ENCODE measurements around the gene DCP1B. TPM values are rescaled to one million over a fixed set of nuclear protein-coding genes. Genes with fewer than 3 reads are reported as not detected.
A peak's percentile ranks its signal among the peaks of the same experiment; 100 is the strongest.

The DCP1B gene
- total RNA-seq, 1 donor from 2014 or later: 17.4 TPM

DNA sequence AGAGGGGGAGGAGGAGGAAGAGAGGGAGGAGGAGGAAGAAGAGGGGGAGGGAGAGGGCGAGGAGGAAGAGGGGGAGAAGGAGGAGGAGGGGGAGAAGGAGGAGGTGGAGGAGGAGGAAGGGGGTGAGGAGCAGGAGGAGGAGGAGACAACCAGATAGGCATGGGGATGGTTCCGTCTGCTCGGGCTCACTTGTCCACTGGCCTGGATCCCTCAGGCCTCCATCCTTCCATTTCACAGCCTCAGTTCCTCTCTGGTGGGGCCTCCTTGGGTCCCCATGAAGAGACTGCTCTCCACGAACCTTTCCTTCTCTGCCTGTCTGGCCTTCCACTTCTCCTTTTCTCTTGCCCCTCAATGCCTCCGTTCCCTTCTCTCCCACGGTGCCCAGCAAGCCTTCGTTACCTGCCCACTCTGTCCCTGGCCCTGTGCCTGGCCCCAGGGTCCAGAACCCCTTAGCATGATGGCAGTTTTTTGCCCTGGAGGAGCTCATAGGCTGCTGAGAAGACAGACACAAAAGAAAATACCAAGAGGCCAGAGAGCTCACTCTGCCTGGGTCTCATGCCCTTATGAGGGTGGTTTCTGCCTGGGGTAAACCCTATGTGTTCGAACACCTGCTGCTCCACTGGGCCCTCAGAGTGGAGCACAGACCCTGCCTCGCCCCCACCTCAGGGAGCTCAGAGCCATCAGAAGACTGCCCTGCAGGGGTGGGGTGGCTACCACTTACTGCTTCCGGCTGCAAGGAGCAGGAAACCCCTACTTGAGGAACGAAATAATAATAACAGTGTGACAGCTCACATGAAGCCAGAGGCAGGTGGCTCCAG, 74.1 kb downstream of the DCP1B start:
- no peaks in the 10 kb centered on the region for H3K36me3 ChIP-seq
- no peaks in the 10 kb centered on the region for H3K27me3 ChIP-seq
- H3K4me1 ChIP-seq: peaks cover 8% of the 10 kb centered on the region
- no peak for DNase-seq (ENCODE audit: extremely low spot score in 2 of 2)
- no peaks in the 10 kb centered on the region for H3K9me3 ChIP-seq
- intact Hi-C loops (cut with DNase I): loop anchor here (5.0 to 10.0 kb wide), 2 partner anchors 123 to 265 kb away; no protein-coding TSS in a partner anchor
- H3K4me3 ChIP-seq: no peak overlapping the region
- no peak overlapping the region for H3K27ac ChIP-seq
- TF ChIP-seq POLR2AphosphoS5 (IDR thresholded peaks at IDR 0.05; ENCODE audit: insufficient read depth in 1 of 2, low read depth in 1 of 2) (no peak), POLR2A (IDR thresholded peaks at IDR 0.05) (no peak)
- TF ChIP-seq, protein P1, sequence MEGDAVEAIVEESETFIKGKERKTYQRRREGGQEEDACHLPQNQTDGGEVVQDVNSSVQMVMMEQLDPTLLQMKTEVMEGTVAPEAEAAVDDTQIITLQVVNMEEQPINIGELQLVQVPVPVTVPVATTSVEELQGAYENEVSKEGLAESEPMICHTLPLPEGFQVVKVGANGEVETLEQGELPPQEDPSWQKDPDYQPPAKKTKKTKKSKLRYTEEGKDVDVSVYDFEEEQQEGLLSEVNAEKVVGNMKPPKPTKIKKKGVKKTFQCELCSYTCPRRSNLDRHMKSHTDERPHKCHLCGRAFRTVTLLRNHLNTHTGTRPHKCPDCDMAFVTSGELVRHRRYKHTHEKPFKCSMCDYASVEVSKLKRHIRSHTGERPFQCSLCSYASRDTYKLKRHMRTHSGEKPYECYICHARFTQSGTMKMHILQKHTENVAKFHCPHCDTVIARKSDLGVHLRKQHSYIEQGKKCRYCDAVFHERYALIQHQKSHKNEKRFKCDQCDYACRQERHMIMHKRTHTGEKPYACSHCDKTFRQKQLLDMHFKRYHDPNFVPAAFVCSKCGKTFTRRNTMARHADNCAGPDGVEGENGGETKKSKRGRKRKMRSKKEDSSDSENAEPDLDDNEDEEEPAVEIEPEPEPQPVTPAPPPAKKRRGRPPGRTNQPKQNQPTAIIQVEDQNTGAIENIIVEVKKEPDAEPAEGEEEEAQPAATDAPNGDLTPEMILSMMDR (IDR thresholded peaks at IDR 0.05): no peak

DNA sequence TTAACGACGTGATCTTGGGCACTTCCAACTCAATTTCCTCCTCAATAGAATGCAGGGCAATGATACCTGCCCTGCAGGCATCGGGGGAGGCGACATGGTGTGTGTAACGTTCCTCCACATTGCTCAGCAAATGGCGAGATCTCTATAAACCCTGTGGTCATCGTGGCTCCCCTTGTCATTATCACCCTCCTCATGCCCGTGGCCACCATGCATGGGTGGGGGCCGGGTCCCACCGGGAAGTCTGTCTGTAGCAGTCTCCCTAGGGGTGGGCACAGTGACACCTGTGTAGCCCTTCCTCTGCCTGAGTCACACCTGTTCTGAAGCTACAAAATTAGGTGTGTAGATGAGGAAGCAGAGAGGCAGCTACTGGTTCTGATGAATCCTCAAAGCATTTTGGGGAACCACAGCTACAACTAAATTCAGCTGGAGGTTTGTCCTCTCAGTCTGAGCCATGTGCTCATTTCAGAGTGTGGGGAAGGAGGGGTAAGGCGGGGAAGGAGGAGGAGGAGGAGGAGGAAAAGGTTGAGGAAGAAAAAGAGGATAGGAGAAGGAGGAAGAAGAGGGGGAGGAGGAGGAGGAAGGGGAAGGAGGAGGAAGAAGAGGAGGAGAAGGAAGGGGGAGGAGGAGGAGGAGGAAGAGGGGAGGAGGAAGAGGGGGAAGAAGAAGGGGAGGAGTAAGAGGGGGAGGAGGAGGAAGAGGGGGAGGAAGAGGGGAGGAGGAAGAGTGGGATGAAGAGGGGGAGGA, 74.8 kb downstream of the DCP1B start:
- Histone ChIP-seq H3K9me3 (no peaks in the 10 kb centered on the region), H3K27me3 (no peaks in the 10 kb centered on the region), H3K4me1 (peaks cover 8% of the 10 kb centered on the region), H3K36me3 (no peaks in the 10 kb centered on the region), H3K27ac (no peak overlapping the region), H3K4me3 (no peak overlapping the region)
- intact Hi-C loops (cut with DNase I): no loop called here
- peak in 1 of 2 donors; percentile 67 for DNase-seq (ENCODE audit: extremely low spot score in 2 of 2)
- TF ChIP-seq POLR2AphosphoS5 (IDR thresholded peaks at IDR 0.05; ENCODE audit: insufficient read depth in 1 of 2, low read depth in 1 of 2) (no peak), POLR2A (IDR thresholded peaks at IDR 0.05) (no peak)
- TF ChIP-seq, protein P1 (IDR thresholded peaks at IDR 0.05): no peak

DNA sequence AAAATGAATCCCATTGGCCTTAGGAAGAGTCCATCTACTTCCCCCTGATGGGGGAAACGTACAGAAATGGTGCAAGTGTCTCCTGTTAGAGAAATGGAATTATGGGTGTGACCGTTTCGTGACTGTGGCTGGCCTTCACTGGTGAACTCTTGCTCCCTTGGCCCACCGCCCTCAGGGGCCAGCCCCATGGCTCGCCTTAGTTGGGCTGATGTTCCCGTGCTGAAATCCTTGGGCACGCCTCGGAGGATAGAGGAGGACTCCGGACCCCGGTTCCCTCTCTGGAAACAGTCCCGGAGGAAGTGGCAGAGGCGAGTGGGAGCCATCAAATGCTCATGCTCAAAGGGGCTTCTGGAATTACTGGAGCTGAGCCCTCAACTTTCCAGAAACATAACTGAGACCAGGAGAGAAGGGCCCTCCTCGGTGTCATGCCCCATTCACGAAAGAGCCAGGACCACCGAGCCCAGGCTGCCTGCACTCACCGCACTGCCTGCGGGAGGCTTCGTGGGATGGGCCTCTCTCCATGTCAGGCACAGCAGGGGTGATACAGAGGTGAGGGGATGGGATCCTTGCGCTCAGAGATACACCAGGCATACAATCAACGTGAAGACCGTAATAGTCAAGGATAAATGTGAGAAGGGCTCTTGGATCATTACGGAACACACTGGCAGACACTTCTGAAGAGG, 75.7 kb downstream of the DCP1B start:
- peak in 1 of 2 donors; percentile 81 for DNase-seq (ENCODE audit: extremely low spot score in 2 of 2)

DNA sequence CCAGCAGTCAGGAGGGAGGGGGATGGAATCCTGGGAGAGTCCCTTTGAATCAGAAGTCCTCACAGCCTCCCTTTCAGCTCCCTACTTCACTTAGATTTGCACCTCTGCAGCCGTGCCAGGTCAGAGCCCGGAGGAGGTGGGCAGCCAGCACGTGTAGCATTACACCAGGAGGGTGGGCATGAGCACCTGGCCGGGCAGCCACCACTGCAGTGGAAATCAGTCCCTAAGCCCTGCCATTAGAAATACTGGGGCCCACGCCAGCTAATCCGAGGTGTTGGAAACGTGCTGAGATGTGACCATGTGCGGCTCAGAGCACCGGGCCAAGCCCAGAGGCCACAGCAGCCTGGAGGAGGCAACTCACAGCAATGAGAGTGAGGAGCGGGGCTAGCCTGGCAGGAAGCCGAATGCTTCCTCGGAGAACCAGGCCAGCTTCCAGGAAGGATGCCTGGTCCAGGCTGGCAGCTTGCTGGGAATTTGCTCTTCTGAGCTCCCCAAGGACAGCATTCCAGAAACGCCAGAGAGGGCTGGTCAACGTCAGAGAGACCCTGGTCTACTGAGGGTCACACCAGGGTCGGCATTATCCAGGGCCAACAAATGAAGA, 76.4 kb downstream of the DCP1B start:
- TF ChIP-seq POLR2A (IDR thresholded peaks at IDR 0.05): no peak
- TF ChIP-seq, protein P1 (IDR thresholded peaks at IDR 0.05): no peak
- no peak for TF ChIP-seq POLR2AphosphoS5 (IDR thresholded peaks at IDR 0.05; ENCODE audit: insufficient read depth in 1 of 2, low read depth in 1 of 2)
- Histone ChIP-seq H3K27me3 (no peaks in the 10 kb centered on the region), H3K4me3 (no peak overlapping the region), H3K27ac (no peak overlapping the region), H3K4me1 (peaks cover 8% of the 10 kb centered on the region), H3K9me3 (no peaks in the 10 kb centered on the region), H3K36me3 (no peaks in the 10 kb centered on the region)
- intact Hi-C loops (cut with DNase I): no loop called here
- peak; percentile 52 to 89 for DNase-seq (ENCODE audit: extremely low spot score in 2 of 2)

More for the DNA sequence above, 75.7 kb downstream of the DCP1B start:
- Histone ChIP-seq H3K4me1 (peaks cover 8% of the 10 kb centered on the region), H3K9me3 (no peaks in the 10 kb centered on the region), H3K27me3 (no peaks in the 10 kb centered on the region), H3K4me3 (no peak overlapping the region), H3K27ac (no peak overlapping the region), H3K36me3 (no peaks in the 10 kb centered on the region)
- TF ChIP-seq POLR2A (IDR thresholded peaks at IDR 0.05) (no peak), POLR2AphosphoS5 (IDR thresholded peaks at IDR 0.05; ENCODE audit: insufficient read depth in 1 of 2, low read depth in 1 of 2) (no peak)
- TF ChIP-seq, protein P1 (IDR thresholded peaks at IDR 0.05): no peak
- intact Hi-C loops (cut with DNase I): no loop called here
